Stimulated activated CD4-positive, alpha-beta T cell treated with anti-CD3 and anti-CD28 coated beads, Interleukin-4, amount 100 ng/mL, for 48 hours (primary cell): ENCODE data around the gene DGCR8.

Source experiments
- DNase-seq, 2 donors: peaks; one replicate each; pipeline ENCODE4 v3.0.0-alpha.2; 2020; ENCODE audit warnings: low read depth in 2 of 2

Gene DGCR8

DNA sequence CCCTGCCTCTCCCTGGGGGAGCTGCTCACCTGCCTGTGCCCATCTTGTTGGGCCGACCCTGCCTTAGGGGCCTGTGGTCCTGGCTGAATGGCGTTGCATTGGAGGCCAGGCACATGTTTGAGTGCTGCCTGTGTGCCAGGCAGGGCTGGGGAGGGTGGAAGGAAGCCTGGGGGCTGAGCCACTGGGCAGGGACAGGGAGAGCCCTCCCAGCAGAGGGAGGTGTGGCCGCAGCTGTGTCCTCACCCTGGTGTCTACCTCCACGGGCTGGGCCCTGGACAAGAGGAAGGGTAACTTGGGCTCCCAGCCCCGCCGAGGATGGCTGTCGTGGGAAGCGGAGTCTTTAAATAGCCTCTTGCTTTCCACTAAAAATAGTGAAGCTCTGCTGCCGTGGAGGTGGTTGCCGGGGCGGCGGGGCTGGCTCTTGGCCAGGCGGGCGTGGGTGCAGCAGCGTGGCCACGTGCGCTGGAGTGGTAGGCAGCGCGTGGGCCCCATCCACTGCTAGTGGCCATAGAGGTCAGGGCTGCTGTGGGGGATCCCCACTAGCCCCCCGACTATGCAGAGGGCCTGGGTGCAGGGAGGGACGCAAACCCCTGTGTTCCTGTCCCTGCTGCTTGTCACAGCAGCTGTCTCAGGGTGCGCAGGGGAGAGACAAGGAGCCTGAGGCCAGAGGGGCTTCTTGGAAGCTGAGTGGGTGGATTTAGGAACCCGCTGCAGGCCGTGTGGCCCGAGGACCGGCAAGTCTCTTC, 57.8 kb downstream of the DGCR8 start:
- DNase-seq: no peak

DNA sequence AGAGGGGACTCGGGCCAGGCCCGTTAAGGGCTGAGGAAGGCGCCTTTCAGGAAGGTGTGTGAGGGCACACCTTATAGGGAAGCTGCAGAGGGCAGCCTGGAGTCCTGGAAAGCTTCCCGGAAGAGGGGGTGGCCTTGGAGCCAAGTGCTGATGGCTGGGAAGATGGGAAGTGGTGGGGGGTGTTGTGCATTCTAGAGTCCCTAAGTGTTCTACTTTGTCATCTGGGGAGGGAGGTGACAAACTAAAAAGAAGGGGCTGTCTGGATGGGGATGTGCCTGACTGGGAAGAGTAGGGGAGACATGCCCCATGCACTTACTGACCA, 58.3 kb downstream of the DGCR8 start:
- DNase-seq: no peak

DNA sequence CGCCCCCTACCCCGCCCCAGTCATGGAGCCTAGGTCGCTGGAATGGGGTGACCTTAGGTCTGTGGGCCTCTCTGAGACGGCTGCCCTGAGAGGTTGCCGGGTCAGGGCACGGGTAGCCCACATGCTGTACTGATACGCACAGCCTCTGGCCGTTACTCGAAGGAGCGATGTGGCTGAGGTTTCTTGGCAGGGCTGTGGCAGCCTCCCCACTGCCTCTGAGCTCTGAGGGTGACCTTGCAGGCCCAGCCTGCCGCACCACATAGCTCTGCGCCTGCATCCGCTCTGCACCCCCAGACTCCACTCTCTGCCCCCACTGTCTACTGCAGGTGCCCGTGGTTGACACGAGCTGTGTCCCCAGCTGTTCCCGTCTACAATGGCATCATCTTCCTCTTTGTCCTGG, 58.8 kb downstream of the DGCR8 start:
- no peak for DNase-seq

- DNase-seq: no peak
These were observed 59.5 kb downstream of the DGCR8 start for GRCh38 chr22:20139391-20140106.

DNA sequence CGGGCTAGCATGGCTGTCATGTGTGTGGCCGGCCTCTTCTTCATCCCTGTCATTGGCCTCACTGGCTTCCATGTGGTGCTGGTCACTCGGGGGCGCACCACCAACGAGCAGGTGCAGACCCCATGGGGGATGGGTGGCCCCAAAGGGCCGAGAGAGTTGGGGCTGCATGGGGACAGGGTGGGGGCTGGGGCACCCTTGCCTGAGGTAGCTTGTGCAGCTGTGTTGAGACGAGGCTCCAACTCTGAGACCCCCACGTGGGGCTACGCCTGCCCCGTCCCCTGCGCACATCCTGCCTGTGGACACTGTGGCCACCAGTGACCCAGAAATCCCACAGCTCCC, 60.0 kb downstream of the DGCR8 start:
- no peak for DNase-seq

- DNase-seq: no peak
These were observed 60.5 kb downstream of the DGCR8 start for GRCh38 chr22:20140521-20140964.

GRCh38 chr22:20141186-20142077, 61.4 kb downstream of the DGCR8 start:
- DNase-seq: no peak

DNA sequence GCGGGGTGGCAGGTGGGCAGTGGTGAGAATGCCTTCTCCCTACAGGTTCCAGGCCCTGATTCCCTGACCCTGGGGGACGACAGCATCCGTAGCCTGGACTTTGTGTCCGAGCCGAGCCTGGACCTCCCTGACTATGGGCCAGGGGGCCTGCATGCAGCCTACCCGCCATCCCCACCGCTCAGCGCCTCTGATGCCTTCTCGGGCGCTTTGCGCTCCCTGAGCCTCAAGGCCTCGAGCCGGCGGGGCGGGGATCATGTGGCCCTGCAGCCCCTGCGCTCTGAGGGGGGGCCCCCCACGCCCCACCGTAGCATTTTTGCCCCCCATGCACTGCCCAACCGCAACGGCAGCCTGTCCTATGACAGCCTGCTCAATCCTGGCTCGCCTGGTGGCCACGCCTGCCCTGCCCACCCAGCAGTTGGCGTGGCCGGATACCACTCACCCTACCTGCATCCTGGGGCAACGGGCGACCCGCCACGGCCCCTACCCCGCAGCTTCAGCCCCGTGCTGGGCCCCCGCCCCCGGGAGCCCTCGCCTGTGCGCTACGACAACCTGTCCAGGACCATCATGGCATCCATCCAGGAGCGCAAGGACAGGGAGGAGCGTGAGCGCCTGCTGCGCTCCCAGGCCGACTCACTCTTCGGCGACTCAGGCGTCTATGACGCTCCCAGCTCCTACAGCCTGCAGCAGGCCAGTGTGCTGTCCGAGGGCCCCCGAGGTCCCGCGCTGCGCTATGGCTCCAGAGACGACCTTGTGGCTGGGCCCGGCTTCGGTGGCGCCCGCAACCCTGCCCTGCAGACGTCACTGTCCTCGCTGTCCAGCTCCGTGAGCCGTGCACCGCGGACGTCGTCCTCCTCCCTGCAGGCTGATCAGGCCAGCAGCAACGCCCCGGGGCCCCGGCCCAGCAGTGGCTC, 62.9 kb downstream of the DGCR8 start:
- DNase-seq: no peak

- no peak for DNase-seq
These were observed 64.0 kb downstream of the DGCR8 start for GRCh38 chr22:20143883-20144665.

- DNase-seq: no peak
These were observed 65.3 kb downstream of the DGCR8 start for GRCh38 chr22:20145206-20145831.

DNA sequence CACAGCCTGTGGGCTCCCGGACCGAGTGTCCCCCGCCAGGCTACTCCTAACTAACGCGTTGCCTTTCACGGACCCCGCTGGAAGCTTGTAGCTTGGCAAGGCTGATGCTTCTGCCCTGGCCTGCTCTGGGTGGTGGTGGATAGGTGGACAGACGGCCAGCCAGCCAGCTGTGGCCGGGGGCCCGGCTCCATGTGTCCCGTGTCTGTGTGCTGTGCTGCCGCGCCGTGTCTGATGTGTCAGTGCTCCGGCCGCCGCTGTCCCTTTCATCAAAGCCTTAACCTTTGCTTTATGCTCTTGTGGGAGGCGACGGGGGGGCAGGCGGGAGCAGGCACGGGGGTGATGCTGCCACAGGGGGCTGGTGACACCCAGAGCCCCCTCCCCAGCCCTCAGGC, 65.8 kb downstream of the DGCR8 start:
- DNase-seq: no peak

GRCh38 chr22:20146777-20147176, 66.7 kb downstream of the DGCR8 start:
- DNase-seq: no peak

GRCh38 chr22:20147237-20147988, 67.4 kb downstream of the DGCR8 start:
- DNase-seq: no peak

DNA sequence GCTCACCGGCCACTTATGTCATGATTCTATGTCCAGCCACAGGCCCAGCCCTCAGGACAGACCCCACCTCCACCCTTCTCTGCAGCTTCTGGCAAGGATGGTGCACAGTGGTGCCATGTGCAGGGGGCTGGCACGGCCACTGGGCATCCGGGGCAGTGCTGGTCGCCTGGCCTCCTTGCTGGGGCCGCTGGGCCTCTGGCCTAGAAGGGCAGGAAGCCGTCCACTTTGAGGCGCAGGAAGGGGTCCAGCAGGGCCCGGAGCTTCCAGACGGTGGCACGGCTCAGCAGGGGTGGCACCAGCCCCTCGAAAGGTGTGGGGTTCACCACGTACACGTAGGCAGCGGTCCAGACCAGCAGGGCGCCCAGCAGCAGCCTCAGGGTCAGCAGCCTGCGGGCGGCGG, 68.4 kb downstream of the DGCR8 start:
- no peak for DNase-seq

DNA sequence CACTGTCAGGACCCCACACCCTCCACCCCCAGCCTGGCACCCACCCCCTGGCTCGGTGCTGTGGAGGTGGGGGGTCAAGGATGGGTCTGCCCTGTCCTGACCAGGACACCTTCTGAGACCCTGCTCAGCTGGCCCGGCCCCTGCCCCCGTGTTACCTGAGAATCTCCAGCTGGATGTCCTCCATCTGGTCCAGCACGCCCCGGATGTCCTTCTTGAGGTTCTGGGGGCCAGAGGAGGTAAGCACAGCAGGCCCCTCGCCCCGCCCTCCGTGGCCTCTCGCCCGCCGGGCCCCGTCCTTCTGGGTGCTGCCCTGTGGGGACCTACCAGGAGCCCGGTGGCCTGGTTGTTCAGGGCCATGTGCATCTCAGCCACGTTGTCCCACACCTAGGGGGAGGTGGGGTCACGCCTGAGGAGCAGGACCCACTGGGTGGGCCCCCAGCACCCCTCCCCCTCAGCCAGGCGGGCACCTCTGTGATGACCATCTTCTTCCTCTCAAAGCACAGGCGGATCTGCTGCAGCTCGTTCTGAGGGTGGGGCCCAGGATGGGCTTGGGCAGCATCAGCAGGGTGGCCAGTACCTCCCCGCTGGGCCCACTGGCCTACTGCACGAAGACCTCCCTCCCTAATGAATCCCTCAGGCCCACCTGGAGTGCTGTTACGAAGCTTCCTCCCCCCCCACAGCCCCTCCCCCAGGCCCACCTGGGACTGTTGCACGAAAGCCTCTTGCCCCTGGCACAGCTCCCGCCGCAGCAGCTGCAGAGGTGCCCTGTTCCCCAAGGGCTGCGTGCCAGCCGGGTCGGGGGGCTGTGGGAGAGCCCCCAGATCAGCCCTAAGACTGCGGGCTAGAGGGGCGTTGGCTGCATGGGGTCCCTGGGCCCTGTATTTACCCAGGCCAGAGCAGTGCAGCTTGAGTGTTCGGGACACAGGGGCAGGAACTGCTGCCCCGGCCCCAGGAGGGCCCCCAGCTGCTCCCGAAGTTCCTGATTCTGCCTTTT, 69.5 kb downstream of the DGCR8 start:
- DNase-seq: no peak

- DNase-seq: no peak
These were observed 70.6 kb downstream of the DGCR8 start, which contains the start of gene CCDC188 for GRCh38 chr22:20150381-20151275. Gene CCDC188, minus strand, starts transcription at chr22:20151055. Its CDS starts 69 bp downstream, at chr22:20150986.

DNA sequence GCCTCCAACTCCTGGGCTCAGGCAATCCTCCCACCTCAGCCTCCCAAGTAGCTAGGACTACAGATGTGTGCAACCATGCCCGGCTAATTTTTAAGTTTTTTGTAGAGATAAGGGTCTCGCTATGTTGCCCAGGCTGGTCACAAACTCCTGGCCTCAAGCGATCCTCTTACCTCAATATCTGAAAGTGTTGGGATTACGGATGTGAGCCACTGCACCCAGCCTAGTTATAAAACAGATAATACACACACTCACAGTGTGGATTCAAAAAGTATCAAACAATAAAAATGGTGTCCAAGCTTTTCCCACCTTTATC, 71.2 kb downstream of the DGCR8 start:
- no peak for DNase-seq
